Activated CD4-positive, CD25-positive, alpha-beta regulatory T cell treated with anti-CD3 and anti-CD28 coated beads, Interleukin-2, amount 50 U/mL, for 72 hours (primary cell): Measurements from ENCODE around the gene BDNF.
"Not testable (repeated sequence)": the region's sequence is repeated elsewhere in the genome, so short reads cannot be mapped to it uniquely, and the experiment has no call there.

Experiments used
- DNase-seq: peaks from one replicate; pipeline ENCODE4 v3.0.0; 2021

The BDNF gene

DNA sequence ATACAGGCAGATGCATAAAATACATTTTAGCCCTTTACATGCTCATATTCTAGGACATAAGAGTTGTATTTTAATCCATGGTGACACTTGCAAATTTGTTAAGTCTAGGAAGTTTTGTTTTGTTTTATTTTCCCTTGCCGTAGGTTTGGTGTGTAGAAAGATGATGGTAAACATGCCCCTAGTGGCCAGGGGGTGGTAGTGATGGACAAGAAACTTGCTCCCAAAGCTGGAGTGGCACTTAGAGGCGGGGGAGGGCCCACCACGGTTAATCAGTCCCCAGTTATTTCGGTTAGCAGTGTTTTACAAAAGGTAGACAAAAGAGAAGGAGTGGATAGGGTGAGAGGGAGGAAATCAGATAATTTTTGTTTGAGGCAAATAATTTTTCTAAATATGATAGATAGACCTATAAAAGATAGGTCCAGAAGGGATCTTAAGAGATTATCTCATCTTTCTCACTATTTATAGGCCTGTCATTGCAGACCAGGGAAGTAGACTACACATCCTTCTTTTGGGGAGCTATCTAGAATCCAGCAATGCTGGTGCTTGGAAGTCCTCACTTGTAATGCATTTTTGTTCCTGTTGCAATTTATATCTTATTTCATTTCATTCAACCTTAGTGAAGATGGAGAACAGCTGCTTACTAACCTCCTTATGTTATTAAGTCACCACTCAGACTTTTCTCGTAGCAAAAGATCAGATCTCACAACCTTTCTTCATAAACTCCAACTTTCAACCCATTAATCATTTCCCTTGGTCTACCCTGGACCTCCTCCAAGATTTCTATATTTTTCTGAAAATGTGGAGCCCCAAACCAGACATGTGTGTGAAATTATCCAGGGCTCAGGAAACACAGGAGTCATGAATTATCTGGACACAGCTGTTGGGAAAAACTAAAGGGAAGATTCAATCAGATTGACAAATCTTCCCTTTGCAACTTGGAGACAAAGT lies 5.9 kb upstream of the BDNF start:
- DNase-seq: no peak

DNA sequence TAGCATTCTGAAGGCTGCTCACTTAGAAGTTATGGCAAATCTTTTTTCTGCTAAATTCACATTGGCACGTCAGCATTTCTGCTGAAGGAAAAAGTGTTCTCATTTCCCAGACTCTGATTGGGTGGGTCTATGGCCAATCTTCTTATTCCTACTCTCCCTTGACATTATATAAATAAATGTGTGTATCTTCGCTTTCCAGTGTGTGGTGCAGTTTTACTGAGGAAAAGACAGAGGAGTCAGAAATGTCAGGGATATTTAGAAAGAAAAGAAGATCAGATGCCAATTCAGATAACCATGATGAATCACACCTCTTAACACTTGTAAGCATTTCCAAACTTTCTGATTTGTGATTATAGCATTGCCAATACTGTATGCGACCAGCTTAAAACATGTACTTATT lies 3.2 kb upstream of the BDNF start:
- DNase-seq: no peak

DNA sequence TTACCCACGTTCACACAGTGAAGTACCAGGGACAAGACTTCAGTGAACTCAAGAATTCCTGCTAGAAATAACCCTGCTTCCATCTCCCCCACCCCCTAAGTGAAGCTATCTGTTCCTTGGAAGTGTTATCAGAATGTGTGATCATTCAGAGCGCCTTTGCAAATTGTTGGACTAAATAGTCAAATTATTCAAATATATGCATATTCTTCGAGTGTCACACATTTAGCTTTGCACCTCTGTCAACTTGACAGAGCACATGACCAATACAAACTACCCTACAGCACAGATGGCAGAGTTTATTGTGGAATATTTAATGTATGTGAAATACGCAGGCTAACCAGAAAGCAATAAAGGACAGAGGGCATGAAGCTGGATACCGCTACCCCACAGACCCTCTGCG lies 2.6 kb upstream of the BDNF start:
- no peak for DNase-seq

DNA sequence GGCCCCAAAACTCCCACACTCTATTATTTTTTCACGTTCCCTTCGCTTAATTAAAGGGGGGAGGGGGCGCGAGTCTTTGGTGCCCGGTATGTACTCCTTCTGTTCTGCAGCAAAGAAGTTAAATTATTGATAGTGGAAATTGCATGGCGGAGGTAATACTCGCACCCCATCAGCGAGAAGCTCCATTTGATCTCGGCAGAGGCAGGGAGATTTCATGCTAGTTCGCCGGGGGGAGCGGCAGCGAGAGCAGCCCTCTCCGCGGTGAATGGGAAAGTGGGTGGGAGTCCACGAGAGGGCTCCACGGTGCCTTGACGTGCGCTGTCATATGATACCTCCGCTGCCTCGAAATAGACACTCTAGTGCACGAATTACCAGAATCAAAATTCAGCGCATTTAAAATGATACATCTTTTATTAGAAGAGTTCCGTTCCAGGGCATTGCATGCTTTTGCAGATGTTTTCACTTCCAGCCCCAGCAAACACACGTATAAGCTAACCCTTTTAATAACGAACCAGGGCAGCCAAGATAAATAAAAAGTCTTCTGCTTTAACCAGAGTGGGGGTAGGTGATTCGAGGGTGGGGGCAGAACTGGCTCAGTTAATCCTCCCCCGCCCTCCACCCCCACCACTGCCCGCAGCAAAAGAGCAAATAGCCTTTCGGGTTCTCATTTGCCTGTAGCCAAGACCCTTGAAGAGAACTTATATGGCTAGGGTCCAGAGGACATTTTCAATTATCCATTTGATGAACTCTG lies 1.3 kb upstream of the BDNF start:
- DNase-seq: no peak

DNA sequence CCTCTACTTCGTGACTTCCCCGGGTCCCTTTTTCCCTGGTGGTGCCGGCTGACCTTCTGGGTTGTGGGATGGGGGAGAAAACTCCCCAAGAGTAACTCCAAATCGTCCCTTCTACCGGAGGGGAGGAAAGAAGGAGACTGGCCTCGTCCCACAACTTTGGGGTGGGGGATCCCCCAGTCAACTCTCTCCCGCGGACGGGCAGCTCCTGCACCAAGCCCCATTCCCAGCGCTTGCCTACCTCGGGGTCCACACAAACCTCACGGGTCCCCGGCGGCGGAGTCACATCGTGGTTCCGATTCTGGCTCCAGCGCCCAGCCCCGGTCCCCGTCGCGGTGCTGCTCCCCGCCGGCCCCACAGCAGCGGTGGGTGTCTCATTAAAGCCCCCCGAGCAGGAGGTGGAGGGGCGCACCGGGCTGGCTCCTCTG lies 317 bp downstream of the BDNF start:
- DNase-seq: no peak

DNA sequence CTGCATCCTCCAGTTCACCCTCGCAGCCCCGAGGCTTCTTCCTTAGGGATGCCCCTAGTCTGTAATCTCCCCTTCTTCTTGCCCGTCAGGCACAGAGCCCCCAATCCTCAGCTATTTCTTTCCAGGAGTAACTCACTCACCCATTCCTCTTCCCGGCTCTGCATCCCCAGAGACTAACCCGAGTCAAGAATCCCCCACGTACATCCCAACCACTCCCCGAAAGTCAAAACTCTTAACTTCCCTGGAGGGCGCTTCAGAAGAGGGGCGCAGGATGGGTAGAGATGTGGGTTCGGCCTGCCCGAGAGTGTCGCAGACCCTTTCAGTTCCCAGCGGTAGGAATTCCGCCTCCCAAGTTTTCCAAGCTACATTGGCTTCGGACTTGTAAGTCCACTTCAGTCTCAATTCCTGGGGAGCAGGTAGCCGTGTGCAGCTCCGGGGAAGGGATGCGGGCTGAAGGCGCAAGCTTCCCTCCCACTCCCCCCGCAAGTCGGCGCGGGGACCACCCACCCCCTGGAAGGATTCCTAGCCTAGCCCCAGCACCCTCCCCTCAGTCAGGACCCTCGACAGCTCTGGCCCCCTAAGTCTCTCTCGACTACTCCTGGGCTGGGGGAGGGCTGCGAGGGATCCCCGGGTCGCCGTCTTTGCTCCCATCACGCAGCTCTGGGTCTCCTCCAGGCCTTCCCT lies 871 bp downstream of the BDNF start:
- no peak for DNase-seq

DNA sequence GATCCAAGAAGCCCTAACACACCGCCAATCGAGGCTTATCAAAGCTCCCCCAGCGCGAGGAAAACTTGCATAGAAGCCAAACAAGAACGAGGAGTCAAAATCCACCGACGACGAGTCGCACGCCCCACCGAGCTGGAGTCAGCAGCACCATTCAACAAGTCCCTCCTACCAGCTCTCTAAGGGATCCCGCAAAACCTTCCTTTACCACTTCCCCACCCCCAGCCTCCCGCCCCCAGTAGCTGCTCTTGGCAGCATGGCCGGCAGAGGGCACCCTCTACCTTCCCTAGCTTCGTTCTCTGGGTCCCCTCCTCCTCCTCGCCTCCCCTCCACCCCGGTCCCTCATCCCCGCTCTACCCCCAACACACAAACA lies 1.4 kb downstream of the BDNF start:
- DNase-seq: peak; percentile 47

DNA sequence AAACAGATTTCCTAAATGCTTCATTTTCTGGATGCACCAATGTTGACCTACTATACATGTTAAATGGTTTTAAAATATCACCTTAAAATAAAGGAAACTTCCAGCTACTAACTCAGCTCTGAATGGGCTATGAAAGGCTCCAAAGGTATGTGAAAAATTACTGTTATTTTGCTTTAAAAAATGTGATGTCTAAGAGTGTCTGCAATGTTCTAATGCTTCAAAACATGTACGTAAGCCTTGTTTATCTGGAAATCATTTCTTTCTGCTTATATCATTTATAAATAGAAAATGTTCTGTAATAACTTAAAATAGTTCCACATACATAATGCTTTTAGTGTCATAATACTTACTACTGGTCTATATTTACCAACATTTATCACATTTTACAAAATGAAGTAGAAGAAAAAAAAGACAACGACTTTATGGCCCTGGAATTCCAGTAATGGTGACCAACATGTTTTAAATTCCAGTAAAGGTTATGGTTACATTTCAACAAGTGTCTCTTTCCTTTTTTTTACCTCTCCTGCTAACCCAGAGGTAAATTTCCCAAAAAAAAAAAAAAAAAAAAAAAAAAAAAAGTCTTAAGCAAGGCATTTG lies 2.5 kb downstream of the BDNF start:
- no peak for DNase-seq

DNA sequence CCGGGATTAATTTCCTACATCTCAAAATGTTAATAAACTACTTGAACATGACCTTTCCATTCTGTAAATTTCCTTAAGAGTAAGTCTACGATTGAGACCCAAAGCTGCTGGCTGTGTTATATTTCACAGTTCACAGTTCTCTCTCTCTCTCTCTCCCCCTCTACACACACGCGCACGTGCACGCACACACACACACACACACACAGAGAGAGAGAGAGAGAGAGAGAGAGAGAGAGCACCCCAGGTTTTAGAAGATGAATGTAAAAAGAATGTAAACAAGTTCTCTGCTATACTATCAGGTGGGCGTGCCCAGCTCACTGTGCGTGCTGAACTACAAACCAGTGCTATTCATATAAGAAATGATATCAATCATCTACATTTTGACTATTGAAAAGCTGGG lies 3.3 kb downstream of the BDNF start:
- no peak for DNase-seq

DNA sequence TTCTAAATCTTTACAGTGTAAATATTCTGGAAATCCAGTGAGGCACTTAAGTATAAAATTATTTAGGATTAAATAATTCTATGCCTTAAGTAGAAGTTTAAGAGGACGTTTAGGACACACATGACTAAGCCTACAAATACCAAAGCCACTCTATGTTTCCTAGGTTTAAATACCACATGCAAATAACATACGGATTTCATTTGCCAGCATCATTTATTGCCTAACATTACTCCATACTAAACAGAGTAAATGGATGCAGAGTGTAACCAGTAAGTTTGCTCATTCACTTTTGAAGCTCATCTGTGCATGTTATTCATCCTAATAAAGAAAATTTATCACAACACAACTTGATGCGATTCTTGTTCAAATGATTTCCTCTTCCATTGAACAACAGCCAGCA lies 4.1 kb downstream of the BDNF start:
- no peak for DNase-seq

DNA sequence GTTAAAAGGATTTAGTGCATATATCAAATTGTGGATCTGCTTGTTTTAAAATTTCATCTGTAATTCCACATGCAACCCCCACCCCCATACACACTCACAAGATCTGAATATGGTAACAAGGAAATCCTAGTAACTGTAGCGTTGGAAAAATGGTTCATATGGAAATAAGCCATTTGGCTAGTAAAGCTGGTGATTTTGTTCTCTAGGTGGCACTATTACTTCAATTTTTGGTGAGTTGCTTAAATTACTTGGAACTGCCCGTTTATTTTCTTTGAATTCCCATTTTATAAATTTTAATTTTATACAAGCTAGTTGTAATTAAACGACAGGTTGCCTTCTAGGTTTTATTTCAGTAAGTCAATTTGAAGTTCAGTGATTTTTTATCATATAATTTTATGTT lies 5.3 kb downstream of the BDNF start:
- DNase-seq: no peak

DNA sequence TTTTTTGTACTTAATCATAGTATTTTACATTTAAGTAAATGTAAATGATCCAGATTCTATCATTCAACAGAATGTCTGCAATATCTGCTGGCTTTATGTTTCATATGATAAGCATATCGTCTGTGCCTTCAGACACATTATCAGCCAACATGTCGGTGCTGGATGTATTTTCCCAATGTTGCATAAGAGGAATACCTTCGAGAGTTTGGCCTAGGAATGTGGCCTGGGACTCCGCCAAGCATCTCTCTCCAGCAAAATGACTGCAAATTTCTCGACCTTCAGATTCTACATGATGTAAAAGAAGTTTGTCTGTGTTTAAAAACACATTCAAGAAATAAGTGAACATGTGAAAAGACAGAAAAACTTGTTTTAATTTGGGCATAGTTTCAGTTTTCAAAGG lies 6.9 kb downstream of the BDNF start:
- DNase-seq: no peak

DNA sequence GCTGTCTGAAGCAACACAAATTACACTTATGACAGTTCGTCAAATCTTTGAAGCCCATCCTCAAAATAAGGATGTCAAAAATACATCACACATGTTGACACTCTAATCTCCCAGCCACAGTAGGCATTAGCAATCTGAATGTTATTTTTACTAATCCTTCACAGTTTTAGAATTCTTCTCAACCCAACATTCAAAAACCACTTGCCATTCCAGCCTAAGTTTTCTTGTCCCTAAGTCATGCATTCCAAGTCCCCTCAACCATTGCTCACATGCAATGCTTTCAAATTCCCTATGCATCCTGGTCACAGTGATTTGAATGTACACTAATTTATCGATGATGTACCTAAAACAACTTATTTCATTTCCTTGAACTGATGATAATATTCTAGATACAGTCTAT lies 7.5 kb downstream of the BDNF start:
- DNase-seq: no peak

DNA sequence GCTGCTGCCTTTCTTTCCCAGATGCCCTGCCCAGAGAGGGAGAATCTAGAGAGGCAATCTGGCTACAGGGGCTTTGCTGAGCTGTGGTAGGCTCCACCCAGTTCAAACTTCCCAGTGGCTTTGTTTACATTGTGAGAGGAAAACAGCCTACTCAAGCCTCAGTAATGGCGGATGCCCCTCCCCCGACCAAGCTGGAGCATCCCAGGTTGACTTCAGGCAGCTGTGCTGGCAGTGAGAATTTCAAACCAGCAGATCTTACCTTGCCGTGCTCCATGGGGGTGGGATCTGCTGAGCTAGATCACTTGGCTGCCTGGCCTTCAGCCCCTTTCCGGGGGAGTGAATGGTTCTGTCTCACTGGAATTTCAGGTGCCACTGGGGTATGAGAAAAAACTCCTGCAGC lies 12.2 kb downstream of the BDNF start:
- DNase-seq: no peak

DNA sequence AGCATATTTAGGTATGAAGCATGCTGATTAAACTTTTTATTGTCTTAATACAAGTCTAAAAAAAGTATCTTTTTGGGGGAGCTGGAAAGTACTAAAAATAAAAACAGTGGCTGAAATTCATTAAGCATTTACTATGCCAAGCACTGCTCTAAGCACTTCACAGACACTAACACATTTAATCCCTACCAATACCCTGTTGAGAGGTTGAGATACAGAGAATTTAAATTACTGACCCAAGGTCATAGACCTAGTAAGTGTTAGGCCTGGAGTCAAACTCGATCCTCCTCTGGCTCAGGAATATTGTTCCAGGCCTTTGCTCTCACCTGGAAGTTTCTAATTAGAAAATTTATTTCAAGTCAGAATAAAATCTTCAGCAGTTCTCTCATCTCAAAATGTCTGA lies 18.6 kb downstream of the BDNF start:
- DNase-seq: no peak

DNA sequence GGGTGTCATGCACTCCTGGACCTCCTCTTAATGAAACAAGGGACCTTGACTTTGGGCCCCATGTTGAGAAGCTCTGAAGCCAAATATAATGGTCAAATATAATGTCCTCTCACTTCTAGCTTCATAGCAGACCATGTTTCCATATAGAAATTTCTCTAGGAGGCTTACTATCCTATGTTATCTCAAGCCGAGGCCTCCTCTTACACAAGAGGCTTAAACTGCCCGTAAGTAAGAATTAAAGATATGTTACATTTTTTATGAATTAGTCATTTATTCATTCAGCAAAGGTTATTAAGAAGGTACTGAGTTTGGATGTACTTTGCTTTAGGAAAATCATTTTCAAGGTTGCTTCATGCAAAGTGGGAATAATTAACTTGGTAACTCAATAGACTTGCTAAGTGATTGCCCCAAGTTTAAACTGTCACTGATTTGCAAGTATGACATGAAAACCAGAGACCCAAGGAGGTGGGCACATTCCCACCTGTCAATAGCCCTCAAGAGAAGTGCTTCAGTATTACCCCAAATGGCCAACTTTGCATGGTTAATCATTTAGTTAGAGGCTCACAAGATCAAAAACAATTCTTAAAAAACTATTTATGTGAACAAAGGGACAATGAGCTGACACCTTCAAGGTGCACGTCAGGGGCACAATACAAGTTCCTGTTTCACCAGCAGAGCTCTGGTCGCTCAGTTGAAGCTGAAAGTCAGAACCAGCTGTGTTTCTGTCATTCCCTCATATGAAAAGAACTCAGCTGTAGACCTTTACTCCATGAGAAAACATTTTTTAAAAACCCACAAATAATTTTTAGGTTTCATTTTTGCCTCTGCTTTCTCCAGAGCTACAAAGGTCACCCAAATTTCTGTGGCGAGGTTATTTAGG lies 20.9 kb downstream of the BDNF start:
- DNase-seq: no peak

DNA sequence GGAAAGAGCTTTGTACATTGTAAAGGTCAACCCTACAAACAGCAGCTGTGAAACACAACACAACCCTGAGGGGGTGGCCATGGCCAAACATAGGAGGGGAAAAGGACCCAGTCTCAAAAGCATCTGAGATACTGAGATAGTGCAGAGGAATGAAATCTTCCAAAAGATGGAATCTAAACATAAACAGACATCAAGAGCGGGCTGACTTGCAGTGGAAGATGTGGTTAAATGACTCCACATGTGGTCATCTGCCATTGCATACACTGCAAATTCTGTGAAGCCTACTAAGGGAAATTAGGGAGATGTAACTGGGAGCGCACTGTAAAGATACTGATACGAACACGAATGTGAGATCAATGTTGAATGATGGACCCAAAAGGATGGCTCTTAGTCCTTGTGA lies 22.0 kb downstream of the BDNF start:
- no peak for DNase-seq

DNA sequence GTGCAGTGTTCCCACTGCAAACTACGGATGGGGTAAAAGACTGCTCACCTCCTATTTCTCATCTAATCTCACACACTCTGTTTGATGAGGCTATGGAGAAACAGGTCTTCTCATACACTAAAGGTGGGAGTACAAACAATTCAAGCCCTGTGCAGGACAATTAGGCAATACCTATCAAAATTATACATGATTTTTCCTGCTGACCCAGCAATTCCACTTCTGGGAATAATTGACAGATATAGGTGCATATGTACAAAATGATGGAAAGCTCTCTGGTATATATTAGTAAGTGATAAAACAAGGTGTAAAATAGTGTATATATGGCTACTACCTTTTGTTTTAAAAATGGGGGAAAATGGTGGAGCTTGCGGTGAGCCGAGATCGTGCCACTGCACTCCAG lies 23.1 kb downstream of the BDNF start:
- no peak for DNase-seq

DNA sequence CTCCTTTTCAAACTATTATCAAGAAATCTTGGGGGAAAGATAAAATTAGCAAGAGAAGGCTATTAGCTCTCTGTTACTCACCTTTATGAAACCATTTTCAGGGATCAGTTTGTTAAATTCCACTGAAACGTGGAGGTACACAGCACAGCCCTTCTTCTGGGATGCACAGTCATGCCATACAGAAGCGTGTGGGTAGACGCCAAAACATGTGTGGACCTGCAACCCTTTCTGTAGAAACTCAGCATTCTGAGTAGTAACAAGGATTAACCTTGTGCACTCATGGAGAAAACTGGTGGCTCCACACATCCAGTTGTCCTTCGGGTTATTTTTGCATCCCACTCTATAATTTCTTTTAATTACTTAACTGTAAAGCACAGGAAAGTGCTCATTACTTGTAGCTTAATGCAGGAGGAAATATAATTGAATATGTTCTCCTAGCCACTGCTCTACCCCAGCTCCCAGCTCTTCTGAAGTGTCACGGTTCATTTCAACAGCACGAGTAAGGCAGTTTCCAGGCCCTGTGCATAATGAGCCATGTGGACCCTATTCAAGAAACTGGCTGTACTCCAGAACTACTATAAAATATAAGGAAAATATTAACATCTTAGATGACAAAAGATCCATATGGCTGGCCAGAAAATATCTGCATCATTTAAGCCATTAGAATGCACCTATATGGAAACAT lies 26.1 kb downstream of the BDNF start:
- DNase-seq: no peak

DNA sequence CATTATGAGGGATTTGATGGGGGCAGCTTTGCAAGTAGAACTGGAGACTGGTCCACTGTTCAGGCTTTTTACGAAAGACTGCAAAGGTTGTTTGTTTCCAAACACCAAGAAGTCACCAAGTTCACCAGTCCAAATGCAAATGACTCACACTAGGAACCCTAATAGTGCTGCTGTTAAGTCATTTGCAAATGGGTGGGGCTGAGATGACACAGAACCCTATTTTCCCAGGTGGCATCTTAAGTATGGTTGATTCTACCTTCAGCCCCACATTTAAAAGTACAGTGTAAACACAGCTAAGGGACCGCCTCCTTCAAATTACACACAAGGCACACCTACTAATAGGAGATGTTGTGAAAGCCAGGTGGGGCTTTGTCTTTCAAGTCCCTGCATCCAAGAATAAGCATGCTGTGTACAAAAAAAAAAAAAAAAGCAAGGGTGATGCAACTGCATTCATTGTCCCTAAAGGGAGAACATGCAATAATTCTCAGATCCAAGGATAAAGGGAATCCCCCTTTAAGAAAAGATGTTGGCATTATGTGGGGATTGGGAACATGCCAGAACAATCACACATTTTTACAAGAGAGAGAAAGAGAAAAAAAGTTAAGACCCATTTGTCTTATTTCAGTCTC lies 27.3 kb downstream of the BDNF start:
- DNase-seq: no peak

DNA sequence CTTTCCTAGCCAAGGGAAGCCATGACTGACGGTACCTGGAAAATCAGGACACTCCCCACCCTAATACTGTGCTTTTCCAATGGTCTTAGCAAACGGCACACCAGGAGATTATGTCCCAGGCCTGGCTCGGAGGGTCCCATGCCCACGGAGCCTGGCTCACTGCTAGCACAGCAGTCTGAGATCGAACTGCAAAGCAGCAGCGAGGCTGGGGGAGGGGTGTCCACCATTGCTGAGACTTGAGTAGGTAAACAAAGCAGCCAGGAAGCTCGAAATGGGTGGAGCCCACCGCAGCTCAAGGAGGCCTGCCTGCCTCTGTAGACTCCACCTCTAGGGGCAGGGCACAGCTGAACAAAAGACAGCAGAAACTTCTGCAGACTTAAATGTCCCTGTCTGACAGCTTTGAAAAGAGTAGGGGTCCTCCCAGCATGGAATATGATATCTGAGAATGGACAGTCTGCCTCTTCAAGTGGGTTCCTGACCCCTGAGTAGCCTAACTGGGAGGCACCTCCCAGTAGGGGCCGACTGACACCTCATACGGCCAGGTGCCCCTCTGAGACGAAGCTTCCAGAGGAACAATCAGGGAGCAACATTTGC lies 34.6 kb downstream of the BDNF start:
- not testable (repeated sequence) for DNase-seq
